ENCODE measurements around the gene PTGES. TPM values are rescaled to one million over a fixed set of nuclear protein-coding genes. Genes with fewer than 3 reads are reported as not detected.
"Not testable (repeated sequence)": the region's sequence is repeated elsewhere in the genome, so short reads cannot be mapped to it uniquely, and the experiment has no call there.

Gene PTGES
- total RNA-seq, 1 donor from 2014 or later: 4.8 TPM

DNA sequence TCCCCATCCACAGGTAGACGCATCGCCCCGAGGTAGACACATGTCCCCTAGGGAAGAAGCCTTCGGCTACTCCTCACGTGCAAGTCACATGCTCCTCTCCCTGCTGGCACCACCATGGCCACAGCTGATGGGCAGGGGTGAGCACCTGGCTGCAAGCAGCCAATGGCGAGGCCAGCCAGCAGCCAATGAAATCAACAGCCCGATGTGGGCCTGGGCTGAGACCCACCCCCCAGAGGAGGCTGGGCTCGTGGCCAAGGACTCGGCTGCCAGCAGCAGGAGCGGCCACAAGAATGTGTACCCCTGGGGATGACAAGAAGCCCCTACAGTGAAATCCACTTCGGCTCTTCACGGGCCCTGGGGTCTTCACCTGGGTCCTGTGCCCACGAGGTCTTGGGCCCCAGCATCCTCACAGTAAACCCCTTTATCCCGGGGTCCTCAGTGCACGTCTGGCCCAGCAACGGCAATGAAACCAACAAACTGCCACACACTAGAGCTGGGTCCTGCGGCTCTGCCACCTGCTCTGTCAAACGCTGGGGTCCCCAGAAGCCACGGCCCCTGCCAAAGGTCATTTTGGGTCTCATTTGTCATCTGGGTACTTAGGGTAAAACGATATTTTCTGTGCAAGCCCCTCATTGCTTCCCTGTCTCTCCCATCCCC is 22.1 kb upstream of the PTGES start:
- intact Hi-C loops (cut with DNase I): no loop called here
- ATAC-seq: no peak
- no peak for DNase-seq (ENCODE audit: missing footprints)

- ATAC-seq (no peak), DNase-seq (ENCODE audit: missing footprints) (peak; percentile 79)
- intact Hi-C loops (cut with DNase I): no loop called here
Measured at GRCh38 chr9:129773262-129774048, 20.6 kb upstream of the PTGES start.

- DNase-seq (ENCODE audit: missing footprints): no peak
- intact Hi-C loops (cut with DNase I): no loop called here
Measured at GRCh38 chr9:129770741-129771140, 17.9 kb upstream of the PTGES start.

GRCh38 chr9:129769669-129770068 is 16.8 kb upstream of the PTGES start:
- intact Hi-C loops (cut with DNase I): no loop called here
- ATAC-seq: no peak
- no peak for DNase-seq (ENCODE audit: missing footprints)

More at GRCh38 chr9:129770741-129771140, 17.9 kb upstream of the PTGES start:
- no peak for ATAC-seq

DNA sequence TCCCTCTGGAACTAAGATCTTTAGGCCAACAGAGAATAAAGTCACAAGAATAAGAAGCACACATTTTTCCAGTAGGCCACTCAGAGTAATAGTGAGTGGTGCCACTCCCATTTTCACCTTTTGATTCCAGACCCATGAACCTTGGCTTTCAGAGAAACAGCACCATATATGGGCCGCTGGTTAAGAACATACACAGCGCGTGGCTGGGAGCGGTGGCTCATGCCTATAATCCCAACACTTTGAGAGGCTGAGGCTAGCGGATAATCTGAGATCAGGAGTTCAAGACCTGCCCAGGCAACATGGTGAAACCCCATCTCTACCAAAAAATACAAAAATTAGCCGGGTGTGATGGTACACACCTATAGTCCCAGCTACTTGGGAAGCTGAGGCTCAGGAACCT is 15.6 kb upstream of the PTGES start:
- ATAC-seq (no peak), DNase-seq (ENCODE audit: missing footprints) (no peak)
- intact Hi-C loops (cut with DNase I): no loop called here

- ATAC-seq (no peak), DNase-seq (ENCODE audit: missing footprints) (no peak)
- intact Hi-C loops (cut with DNase I): no loop called here
Measured at GRCh38 chr9:129765764-129766317, 13.0 kb upstream of the PTGES start.

DNA sequence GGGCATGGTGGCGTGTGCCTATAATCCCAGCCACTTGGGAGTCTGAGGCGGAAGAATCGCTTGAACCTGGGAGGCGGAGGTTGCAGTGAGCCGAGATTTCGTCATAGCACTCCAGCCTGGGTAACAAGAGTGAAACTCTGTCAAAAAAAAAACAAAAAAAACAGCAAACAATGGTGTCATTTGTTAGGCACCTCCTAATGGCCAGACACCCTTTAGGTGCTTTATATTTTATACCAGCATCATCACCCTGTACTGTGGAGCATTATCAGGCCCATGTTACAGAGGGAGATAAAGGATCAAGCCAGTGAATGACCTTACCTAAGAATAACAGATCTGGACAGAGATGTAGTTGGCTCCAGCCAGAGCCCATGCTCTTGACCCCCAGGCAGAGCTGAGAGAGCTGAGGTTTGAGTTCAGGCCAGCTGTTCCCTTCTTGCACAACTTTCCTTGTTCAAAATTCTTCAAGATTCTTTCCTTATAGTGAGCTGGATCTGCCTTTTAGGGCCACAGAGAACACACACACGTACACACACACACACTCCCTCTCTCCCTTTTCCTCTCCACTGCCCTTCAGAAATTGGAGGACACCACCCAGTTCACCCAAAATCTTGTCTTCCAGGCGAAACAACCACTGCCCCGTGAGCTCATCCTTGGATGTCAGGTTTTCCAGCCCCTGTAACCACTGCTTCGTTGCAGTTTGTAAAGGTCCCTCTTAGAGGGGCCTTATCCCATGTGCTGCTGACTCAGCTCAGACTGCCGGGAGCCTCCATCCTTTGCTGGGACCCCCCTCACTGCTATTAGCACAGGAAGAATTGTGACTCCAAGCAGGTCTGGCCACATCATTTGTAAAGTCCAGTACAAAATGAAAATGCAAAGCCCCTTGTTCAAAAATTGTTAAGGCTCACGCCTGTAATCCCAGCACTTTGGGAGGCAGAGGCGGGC is 10.4 kb upstream of the PTGES start:
- peak; percentile 73 for DNase-seq (ENCODE audit: missing footprints)
- peak; percentile 58 for ATAC-seq
- intact Hi-C loops (cut with DNase I): no loop called here

- not testable (repeated sequence) for DNase-seq (ENCODE audit: missing footprints)
Measured at GRCh38 chr9:129762370-129762984, 9.6 kb upstream of the PTGES start.

GRCh38 chr9:129761901-129762369 is 9.1 kb upstream of the PTGES start:
- ATAC-seq (peak; percentile 24), DNase-seq (ENCODE audit: missing footprints) (no peak)
- intact Hi-C loops (cut with DNase I): no loop called here

More at GRCh38 chr9:129762370-129762984, 9.6 kb upstream of the PTGES start:
- intact Hi-C loops (cut with DNase I): not testable (repeated sequence)
- ATAC-seq: peak; percentile 46

GRCh38 chr9:129761293-129761900 is 8.6 kb upstream of the PTGES start:
- DNase-seq (ENCODE audit: missing footprints): peak; percentile 73
- ATAC-seq: peak; percentile 74

DNA sequence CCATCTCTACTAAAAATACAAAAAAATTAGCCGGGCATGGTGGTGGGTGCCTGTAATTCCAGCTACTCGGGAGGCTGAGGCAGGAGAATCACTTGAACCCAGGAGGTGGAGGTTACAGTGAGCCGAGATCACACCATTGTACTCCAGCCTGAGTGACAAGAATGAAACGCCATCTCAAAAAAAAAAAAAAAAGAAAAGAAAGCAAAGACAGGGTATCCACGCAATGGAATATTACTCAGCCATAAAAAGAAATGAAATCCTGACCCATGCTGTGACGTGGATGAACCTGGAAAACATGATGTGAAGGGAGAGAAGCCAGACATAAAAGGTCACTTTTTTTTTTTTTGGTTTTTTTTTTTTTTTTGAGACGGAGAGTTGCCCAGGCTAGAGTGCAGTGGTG is 7.9 kb upstream of the PTGES start:
- ATAC-seq; DNase-seq (ENCODE audit: missing footprints); intact Hi-C loops (cut with DNase I): not testable (repeated sequence)

More at GRCh38 chr9:129761293-129761900, 8.6 kb upstream of the PTGES start:
- intact Hi-C loops (cut with DNase I): no loop called here

DNA sequence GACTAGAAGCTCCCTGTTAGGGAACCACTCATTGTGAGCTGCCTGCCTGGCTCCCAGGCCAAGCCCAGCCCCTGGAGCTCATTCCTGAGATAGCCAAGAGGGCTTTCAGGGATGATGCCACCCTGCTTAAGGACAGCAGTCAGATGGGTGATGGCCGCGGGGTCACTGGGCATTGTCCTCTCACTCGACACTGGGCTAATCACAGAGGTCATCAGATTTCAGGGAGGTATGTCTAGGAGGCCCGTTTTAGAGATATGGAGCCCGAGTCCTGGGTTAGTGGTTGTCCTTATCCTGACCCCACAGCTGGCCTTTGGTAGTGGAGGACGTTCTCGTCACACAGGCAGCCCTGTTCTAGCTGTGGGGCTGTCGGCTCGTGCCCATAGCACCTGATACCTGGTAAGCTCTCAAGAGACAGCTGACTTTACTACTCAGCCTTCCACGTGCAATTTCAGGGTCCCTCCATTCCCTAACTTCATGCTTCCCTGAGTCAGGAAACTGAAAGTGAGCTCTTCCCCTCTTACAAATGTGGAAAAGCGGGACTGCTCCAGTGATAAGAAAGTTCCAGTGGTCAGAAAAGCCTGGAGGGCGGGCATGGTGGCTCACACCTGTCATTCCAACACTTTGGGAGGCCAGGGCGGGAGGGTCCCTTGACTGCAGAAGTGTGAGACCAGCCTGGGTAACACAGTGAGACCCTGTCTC is 7.1 kb upstream of the PTGES start:
- DNase-seq (ENCODE audit: missing footprints) (no peak), ATAC-seq (no peak)
- intact Hi-C loops (cut with DNase I): no loop called here

GRCh38 chr9:129759319-129759718 is 6.5 kb upstream of the PTGES start:
- no peak for DNase-seq (ENCODE audit: missing footprints)
- intact Hi-C loops (cut with DNase I): no loop called here

DNA sequence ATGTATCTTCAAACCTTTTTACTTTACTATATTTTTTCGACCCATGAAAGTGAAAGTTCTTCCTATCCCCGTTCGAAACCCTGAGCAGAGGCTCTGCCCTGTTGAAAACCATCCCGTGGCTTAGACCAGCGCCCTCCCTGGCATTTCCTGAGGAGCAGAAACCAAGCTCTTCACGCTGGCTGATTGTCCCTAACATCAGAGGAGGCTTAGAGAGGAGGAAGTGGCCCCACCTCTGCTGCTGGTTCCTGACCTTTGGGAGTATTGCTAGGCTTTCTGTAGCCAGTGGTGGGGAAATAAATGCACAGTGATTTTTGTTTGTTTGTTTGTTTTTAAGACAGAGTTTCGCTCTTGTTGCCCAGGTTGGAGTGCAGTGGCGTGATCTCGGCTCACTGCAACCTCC is 4.2 kb upstream of the PTGES start:
- ATAC-seq (no peak), DNase-seq (ENCODE audit: missing footprints) (no peak)
- intact Hi-C loops (cut with DNase I): no loop called here

More at GRCh38 chr9:129759319-129759718, 6.5 kb upstream of the PTGES start:
- ATAC-seq: no peak

DNA sequence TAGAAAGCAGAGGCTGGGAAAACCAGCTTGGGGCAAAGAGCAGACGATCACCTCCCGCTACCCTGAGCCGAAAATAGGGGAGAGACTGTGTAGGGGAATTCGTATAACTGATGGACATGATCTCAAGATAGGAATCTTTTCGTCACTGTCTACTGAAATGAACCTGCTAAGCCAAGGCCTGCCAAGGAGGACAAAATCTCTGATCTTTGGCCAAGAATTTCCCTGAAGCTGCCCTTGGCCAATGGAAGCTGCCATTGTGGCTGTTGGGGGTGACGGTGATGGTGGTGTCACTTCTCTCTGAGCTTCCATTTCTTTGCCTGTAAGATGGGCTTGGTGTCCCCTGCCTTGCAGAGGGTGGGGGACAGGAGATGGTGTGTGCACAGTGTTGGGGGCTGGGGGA is 3.3 kb upstream of the PTGES start:
- intact Hi-C loops (cut with DNase I): no loop called here
- no peak for DNase-seq (ENCODE audit: missing footprints)
- no peak for ATAC-seq

GRCh38 chr9:129755151-129755550 is 2.3 kb upstream of the PTGES start:
- ATAC-seq (no peak), DNase-seq (ENCODE audit: missing footprints) (no peak)
- intact Hi-C loops (cut with DNase I): no loop called here

All from Right ventricle myocardium inferior (tissue), 1 donor.